Lower leg skin (tissue), 3 donors: ENCODE measurements around the gene DGKB.

Experiments used
- POLR2A ChIP-seq, 2 donors: fragments of 450-650 bp; IDR thresholded peaks; one replicate each; pipeline ENCODE4 v1.6.1; 2016 to 2017; ENCODE audit warnings: antibody characterized with exemption in 2 of 2, mild to moderate bottlenecking in 1 of 2, moderate library complexity in 1 of 2
- TF ChIP-seq, protein P1 (sequence below), 3 donors: fragments of 450-650 bp; IDR thresholded peaks; one replicate each; pipeline ENCODE4 v1.5.1; 2016; ENCODE audit warnings: antibody characterized with exemption in 3 of 3, mild to moderate bottlenecking in 3 of 3, moderate library complexity in 2 of 3

- no peak for TF ChIP-seq POLR2A (IDR thresholded peaks at IDR 0.05)
- TF ChIP-seq, protein P1, sequence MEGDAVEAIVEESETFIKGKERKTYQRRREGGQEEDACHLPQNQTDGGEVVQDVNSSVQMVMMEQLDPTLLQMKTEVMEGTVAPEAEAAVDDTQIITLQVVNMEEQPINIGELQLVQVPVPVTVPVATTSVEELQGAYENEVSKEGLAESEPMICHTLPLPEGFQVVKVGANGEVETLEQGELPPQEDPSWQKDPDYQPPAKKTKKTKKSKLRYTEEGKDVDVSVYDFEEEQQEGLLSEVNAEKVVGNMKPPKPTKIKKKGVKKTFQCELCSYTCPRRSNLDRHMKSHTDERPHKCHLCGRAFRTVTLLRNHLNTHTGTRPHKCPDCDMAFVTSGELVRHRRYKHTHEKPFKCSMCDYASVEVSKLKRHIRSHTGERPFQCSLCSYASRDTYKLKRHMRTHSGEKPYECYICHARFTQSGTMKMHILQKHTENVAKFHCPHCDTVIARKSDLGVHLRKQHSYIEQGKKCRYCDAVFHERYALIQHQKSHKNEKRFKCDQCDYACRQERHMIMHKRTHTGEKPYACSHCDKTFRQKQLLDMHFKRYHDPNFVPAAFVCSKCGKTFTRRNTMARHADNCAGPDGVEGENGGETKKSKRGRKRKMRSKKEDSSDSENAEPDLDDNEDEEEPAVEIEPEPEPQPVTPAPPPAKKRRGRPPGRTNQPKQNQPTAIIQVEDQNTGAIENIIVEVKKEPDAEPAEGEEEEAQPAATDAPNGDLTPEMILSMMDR (IDR thresholded peaks at IDR 0.05) = no peak
Observed at GRCh38 chr7:14892961-14893360, 9.6 kb downstream of the DGKB start.
